Epithelial cell of prostate (primary cell): Measurements from ENCODE around the gene SLC2A1.
"Not testable (repeated sequence)": the region's sequence is repeated elsewhere in the genome, so short reads cannot be mapped to it uniquely, and the experiment has no call there.

Source experiments
- DNase-seq: peaks from one replicate; pipeline ENCODE4 v3.0.0-alpha.2; 2011; ENCODE audit warnings: low read depth, low spot score
- H3K27ac ChIP-seq: fragments of 450-650 bp; 2 replicates; pipeline ENCODE4 v1.5.1; 2017; ENCODE audit warnings: mild to moderate bottlenecking

The SLC2A1 gene

GRCh38 chr1:42914092-42914627, 44.5 kb downstream of the SLC2A1 start:
- DNase-seq = no peak
- H3K27ac ChIP-seq = no peak overlapping the region

GRCh38 chr1:42913426-42914091, 45.1 kb downstream of the SLC2A1 start:
- no peak for DNase-seq
- no peak overlapping the region for H3K27ac ChIP-seq

GRCh38 chr1:42910985-42911384, 47.7 kb downstream of the SLC2A1 start:
- no peak for DNase-seq
- no peak overlapping the region for H3K27ac ChIP-seq

GRCh38 chr1:42908046-42908445, 50.6 kb downstream of the SLC2A1 start:
- DNase-seq = no peak
- H3K27ac ChIP-seq = no peak overlapping the region

- H3K27ac ChIP-seq = no peak overlapping the region
- DNase-seq = no peak
Observed at GRCh38 chr1:42904434-42904833, 54.2 kb downstream of the SLC2A1 start.

GRCh38 chr1:42899960-42900359, 58.7 kb downstream of the SLC2A1 start:
- not testable (repeated sequence) for DNase-seq, H3K27ac ChIP-seq

GRCh38 chr1:42891465-42892138, 67.1 kb downstream of the SLC2A1 start:
- no peak for DNase-seq
- H3K27ac ChIP-seq = no peak overlapping the region

- H3K27ac ChIP-seq = no peak overlapping the region
- no peak for DNase-seq
Observed at GRCh38 chr1:42889264-42889663, 69.4 kb downstream of the SLC2A1 start.

- DNase-seq = no peak
- H3K27ac ChIP-seq = no peak overlapping the region
Observed at GRCh38 chr1:42888013-42888633, 70.5 kb downstream of the SLC2A1 start.

GRCh38 chr1:42887366-42887765, 71.3 kb downstream of the SLC2A1 start:
- no peak overlapping the region for H3K27ac ChIP-seq
- DNase-seq = no peak

- H3K27ac ChIP-seq = no peak overlapping the region
- DNase-seq = no peak
Observed at GRCh38 chr1:42886800-42887199, 71.9 kb downstream of the SLC2A1 start.

- DNase-seq = no peak
- H3K27ac ChIP-seq = no peak overlapping the region
Observed at GRCh38 chr1:42886046-42886739, 72.5 kb downstream of the SLC2A1 start.

- no peak for DNase-seq
- no peak overlapping the region for H3K27ac ChIP-seq
Observed at GRCh38 chr1:42880384-42880783, 78.3 kb downstream of the SLC2A1 start.

GRCh38 chr1:42877380-42877779, 81.3 kb downstream of the SLC2A1 start:
- no peak for DNase-seq
- no peak overlapping the region for H3K27ac ChIP-seq

GRCh38 chr1:42876009-42876408, 82.7 kb downstream of the SLC2A1 start:
- no peak for DNase-seq
- H3K27ac ChIP-seq = no peak overlapping the region
